Measurements from ENCODE around the gene TRIML2.

- TF ChIP-seq REST (IDR thresholded peaks at IDR 0.05), result no peak
- no peak for TF ChIP-seq MAX (IDR thresholded peaks at IDR 0.05)
- TF ChIP-seq CTCF (IDR thresholded peaks at IDR 0.05; ENCODE audit: low read depth, low read length, missing input control), result no peak
- no peak for TF ChIP-seq RAD21 (IDR thresholded peaks at IDR 0.05)
- no peak for TF ChIP-seq FOXA1 (IDR thresholded peaks at IDR 0.05)
- no peak for TF ChIP-seq YY1 (IDR thresholded peaks at IDR 0.05)
- no peak for TF ChIP-seq ATF3 (IDR thresholded peaks at IDR 0.05)
- no peak for TF ChIP-seq SP1 (IDR thresholded peaks at IDR 0.05)
Measured at GRCh38 chr4:188130355-188130754, 21.0 kb upstream of the TRIML2 start.
